Measurements from ENCODE around the gene FGD5. TPM values are rescaled to one million over a fixed set of nuclear protein-coding genes. Genes with fewer than 3 reads are reported as not detected.

The FGD5 gene
- total and polyA plus RNA-seq, 9 of the 15 experiments (the other 6 are each of a cell fraction or from before 2014, with no cell fraction given), result 0.18 TPM; not detected in 8

GRCh38 chr3:14861446-14862302 lies 42.9 kb downstream of the FGD5 start:
- H2AFZ ChIP-seq (ENCODE audit: low read depth, low read length), result no peak overlapping the region
- no peaks in the 10 kb centered on the region for H3K79me2 ChIP-seq (ENCODE audit: control insufficient read depth, insufficient read depth, low read length)
- in situ Hi-C loops (cut with MboI) (no loop called here), intact Hi-C loops (cut with micrococcal nuclease) (loop anchor here (5.0 kb wide), 1 partner anchor 69 kb away; no protein-coding TSS in a partner anchor)
- ATAC-seq (no peak; the same call in 1 of the 3 replicates), FAIRE-seq (no peak), DNase-seq (ENCODE audit: extremely low read depth in 1 of 4, low spot score in 3 of 4) (no peak)
- no peaks in the 10 kb centered on the region for H3K9me3 ChIP-seq (replicated peaks; ENCODE audit: control insufficient read depth, insufficient read depth, low read depth, low read length)
- peaks cover 10% of the 10 kb centered on the region; the same call in 1 of the 2 replicates for H4K20me1 ChIP-seq (replicated peaks; ENCODE audit: control insufficient read depth, insufficient read depth, low read length)
- no peak overlapping the region for H3K27ac ChIP-seq (ENCODE audit: extremely low read depth, low read depth, low read length)
- H3K9me1 ChIP-seq (ENCODE audit: control insufficient read depth, insufficient read depth, low read length), result no peaks in the 10 kb centered on the region
- H3K27me3 ChIP-seq (ENCODE audit: control insufficient read depth in 2 of 2, insufficient read depth in 2 of 2, low read length in 2 of 2), result peaks cover 33 to 60% of the 10 kb centered on the region in 2 experiments
- H3K4me2 ChIP-seq (ENCODE audit: insufficient read depth, low read length), result no peak overlapping the region
- no peak for TF ChIP-seq KAT7 (CRISPR knock-in tag; IDR thresholded peaks at IDR 0.05; ENCODE audit: borderline replicate concordance)
- no peak overlapping the region for H3K4me3 ChIP-seq
- H3K4me1 ChIP-seq (replicated peaks in 1 of 2; ENCODE audit: control insufficient read depth in 2 of 2, insufficient read depth in 2 of 2, low read length in 2 of 2), result no peaks in the 10 kb centered on the region
- no peak overlapping the region for H3K9ac ChIP-seq (ENCODE audit: insufficient read depth in 1 of 2, low read depth in 2 of 2, low read length in 2 of 2)
- CTCF ChIA-PET (ENCODE audit: low intra/inter-chr PET ratio), result no interaction called here
- under 1% methylated on average over 8 of the region's 8 CpGs for WGBS (ENCODE audit: insufficient coverage, low coverage, missing lambda C conversion rate)
- no peaks in the 10 kb centered on the region for H3K36me3 ChIP-seq (ENCODE audit: control insufficient read depth, insufficient read depth, low read length)
- POLR2A ChIA-PET, result interaction anchor here (0.6 to 2.5 kb wide), 6 partner anchors 12 to 527 kb away, joined by 3 to 8 read pairs (median 4); no protein-coding TSS in a partner anchor
- no TSS peak for BruUV-seq (replicated peaks)

- CTCF ChIA-PET (ENCODE audit: low intra/inter-chr PET ratio), result no interaction called here
- 0% methylated on average over 4 of the region's 4 CpGs for WGBS (ENCODE audit: insufficient coverage, low coverage, missing lambda C conversion rate)
- in situ Hi-C loops (cut with MboI) (no loop called here), intact Hi-C loops (cut with micrococcal nuclease) (loop anchor here (5.0 kb wide), 1 partner anchor 70 kb away; no protein-coding TSS in a partner anchor)
- Histone ChIP-seq H3K27me3 (ENCODE audit: control insufficient read depth in 2 of 2, insufficient read depth in 2 of 2, low read length in 2 of 2) (peaks cover 33 to 63% of the 10 kb centered on the region in 2 experiments), H3K4me2 (ENCODE audit: insufficient read depth, low read length) (no peak overlapping the region), H3K4me1 (replicated peaks in 1 of 2; ENCODE audit: control insufficient read depth in 2 of 2, insufficient read depth in 2 of 2, low read length in 2 of 2) (no peaks in the 10 kb centered on the region), H4K20me1 (replicated peaks; ENCODE audit: control insufficient read depth, insufficient read depth, low read length) (peaks cover 10% of the 10 kb centered on the region; the same call in 1 of the 2 replicates), H3K9me3 (replicated peaks; ENCODE audit: control insufficient read depth, insufficient read depth, low read depth, low read length) (no peaks in the 10 kb centered on the region), H3K9me1 (ENCODE audit: control insufficient read depth, insufficient read depth, low read length) (no peaks in the 10 kb centered on the region), H3K4me3 (no peak overlapping the region), H3K36me3 (ENCODE audit: control insufficient read depth, insufficient read depth, low read length) (no peaks in the 10 kb centered on the region), H2AFZ (ENCODE audit: low read depth, low read length) (no peak overlapping the region), H3K79me2 (ENCODE audit: control insufficient read depth, insufficient read depth, low read length) (no peaks in the 10 kb centered on the region), H3K9ac (ENCODE audit: insufficient read depth in 1 of 2, low read depth in 2 of 2, low read length in 2 of 2) (no peak overlapping the region), H3K27ac (ENCODE audit: extremely low read depth, low read depth, low read length) (no peak overlapping the region)
- no peak for FAIRE-seq
- no peak for ATAC-seq
- POLR2A ChIA-PET, result interaction anchor here (0.9 to 2.5 kb wide), 4 partner anchors 13 to 48 kb away, joined by 3 to 8 read pairs (median 4); no protein-coding TSS in a partner anchor
- BruUV-seq (replicated peaks), result no TSS peak
- TF ChIP-seq PURB (CRISPR knock-in tag; IDR thresholded peaks at IDR 0.05; ENCODE audit: low read depth), result no peak
- TF ChIP-seq AFF4 (CRISPR knock-in tag; IDR thresholded peaks at IDR 0.05), result no peak
- no peak for TF ChIP-seq ZNF282 (CRISPR knock-in tag; IDR thresholded peaks at IDR 0.05)
- TF ChIP-seq TEAD1 (CRISPR knock-in tag; IDR thresholded peaks at IDR 0.05), result no peak
- no peak for TF ChIP-seq DDX20 (tag; IDR thresholded peaks at IDR 0.05; ENCODE audit: low read depth)
- DNase-seq (ENCODE audit: extremely low read depth in 1 of 4, low spot score in 3 of 4), result no peak
Observed at GRCh38 chr3:14862303-14862660, 43.5 kb downstream of the FGD5 start.

Data from K562 (cell line).